HCT116 (cell line): ENCODE data around the gene DNPH1. TPM values are rescaled to one million over a fixed set of nuclear protein-coding genes. Genes with fewer than 3 reads are reported as not detected.

Source experiments
- ATAC-seq: fragments of 200-7000 bp; cut with Tn5 transposase; 2 replicates; pipeline ENCODE4 v1.9.1; 2020; ENCODE audit warnings: mild to moderate bottlenecking, moderate library complexity
- BruUV-seq: library from RNA; stranded (reverse); fragments of 400-500 nt; replicated peaks from 2 replicates; lab custom pipeline; 2021; lab: Mats Ljungman, UMichigan
- CTCF ChIA-PET: fragments of 300-600 bp; sonication (Branson Sonifier 250); formaldehyde crosslinking; loops from one replicate; lab custom pipeline; 2021; ENCODE audit warnings: antibody characterized with exemption; lab: Charles Lee
- POLR2A ChIA-PET: fragments of 300-600, 350-600 bp; sonication (Branson Sonifier 250); formaldehyde crosslinking; loops from one replicate; lab custom pipeline; 2021; ENCODE audit warnings: antibody characterized with exemption; lab: Charles Lee
- RAD21 ChIA-PET, 2 experiments: fragments of 300-600 bp; sonication (Branson Sonifier 250); formaldehyde crosslinking; loops; one replicate each; lab custom pipeline; 2023; ENCODE audit warnings: low total read pairs in 2 of 2; ENCODE audit not compliant: uncharacterized antibody in 2 of 2, unreplicated experiment in 2 of 2, low non-redundant PET in 1 of 2; lab: Charles Lee
- DNase-seq: peaks from one replicate; pipeline ENCODE4 v3.0.0-alpha.2; 2010; ENCODE audit warnings: low read depth, low spot score
- H2AFZ ChIP-seq: fragments of 200-600 bp; shearing (Covaris generic), sonication (generic); 2 replicates; pipeline ENCODE4 v1.6.1; 2017; ENCODE audit warnings: low read depth, mixed run types, mixed read lengths, antibody characterized with exemption, low read length; ENCODE audit not compliant: poor library complexity, severe bottlenecking
- H3K27ac ChIP-seq: 2 replicates; pipeline ENCODE4 v1.5.1; 2012; ENCODE audit warnings: low read depth, low read length
- H3K27me3 ChIP-seq: fragments of 200-600 bp; sonication (generic); 2 replicates; pipeline ENCODE4 v1.6.1; 2016; ENCODE audit warnings: mixed run types, low read length, mixed read lengths; ENCODE audit not compliant: insufficient read depth
- H3K36me3 ChIP-seq, 2 experiments: fragments of 200-500 bp in 1 of 2; fragments of 200-600 bp in 1 of 2; sonication (Bioruptor generic) in 1 of 2; sonication (generic) in 1 of 2; 2 replicates each; pipeline versions ENCODE4 v1.5.1 to v1.6.1; 2014 to 2016; ENCODE audit warnings: low read length in 2 of 2, inconsistent platforms in 1 of 2, mixed read lengths in 1 of 2, mixed run types in 1 of 2; ENCODE audit not compliant: insufficient read depth in 2 of 2, control insufficient read depth in 1 of 2
- H3K4me1 ChIP-seq, 2 experiments: fragments of 200-600 bp in 1 of 2; sonication (generic) in 1 of 2; 2 replicates each; pipeline versions ENCODE4 v1.5.1 to v1.6.1; 2012 to 2017; ENCODE audit warnings: low read length in 2 of 2, inconsistent platforms in 1 of 2, mild to moderate bottlenecking in 1 of 2, mixed read lengths in 1 of 2, mixed run types in 1 of 2, moderate library complexity in 1 of 2; ENCODE audit not compliant: insufficient read depth in 2 of 2, control insufficient read depth in 1 of 2
- H3K4me2 ChIP-seq: fragments of 200-600 bp; sonication (generic); 2 replicates; pipeline ENCODE4 v1.6.1; 2017; ENCODE audit warnings: mixed run types, low read length, mixed read lengths
- H3K4me3 ChIP-seq, 2 experiments: fragments of 200-600 bp in 1 of 2; sonication (generic) in 1 of 2; replicated peaks in 1 of 2; 2 replicates each; pipeline ENCODE4 v1.5.1; 2011 to 2016; ENCODE audit warnings: low read length in 2 of 2, control low read depth in 1 of 2, low read depth in 1 of 2, mild to moderate bottlenecking in 1 of 2, mixed read lengths in 1 of 2, mixed run types in 1 of 2
- H3K79me2 ChIP-seq: fragments of 200-600 bp; sonication (generic); 2 replicates; pipeline ENCODE4 v1.6.1; 2017; ENCODE audit warnings: mild to moderate bottlenecking, mixed run types, low read length, moderate library complexity, mixed read lengths; ENCODE audit not compliant: insufficient read depth
- H3K9ac ChIP-seq: fragments of 200-600 bp; sonication (generic); 2 replicates; pipeline ENCODE4 v1.6.1; 2016; ENCODE audit warnings: low read length, mixed read lengths
- H3K9me2 ChIP-seq: fragments of 200-600 bp; sonication (generic), shearing (Covaris generic); 2 replicates; pipeline ENCODE4 v1.6.1; 2017; ENCODE audit warnings: mixed run types, mild to moderate bottlenecking, moderate library complexity; ENCODE audit not compliant: insufficient read depth
- H3K9me3 ChIP-seq, 2 experiments: fragments of 200-500 bp in 1 of 2; fragments of 200-600 bp in 1 of 2; sonication (Bioruptor generic) in 1 of 2; sonication (generic) in 1 of 2; 2 replicates each; pipeline ENCODE4 v1.6.1; 2014 to 2017; ENCODE audit warnings: low read length in 2 of 2, mixed read lengths in 2 of 2, inconsistent platforms in 1 of 2, low read depth in 1 of 2, mild to moderate bottlenecking in 1 of 2, mixed run types in 1 of 2, moderate library complexity in 1 of 2; ENCODE audit not compliant: control insufficient read depth in 1 of 2, insufficient read depth in 1 of 2
- H4K20me1 ChIP-seq: fragments of 200-600 bp; sonication (generic), shearing (Covaris generic); 2 replicates; pipeline ENCODE4 v1.6.1; 2017; ENCODE audit warnings: mixed run types, mild to moderate bottlenecking, moderate library complexity; ENCODE audit not compliant: insufficient read depth
- ATF3 ChIP-seq: IDR thresholded peaks from 2 replicates; pipeline ENCODE4 v1.6.1; 2012
- CBX3 ChIP-seq: IDR thresholded peaks from 2 replicates; pipeline ENCODE4 v1.6.1; 2012; ENCODE audit warnings: low read depth
- CEBPB ChIP-seq: IDR thresholded peaks from 2 replicates; pipeline ENCODE4 v1.6.1; 2012; ENCODE audit warnings: low read depth
- CTCF ChIP-seq, 3 experiments: fragments of 200-600 bp in 1 of 3; sonication (generic) in 1 of 3; IDR thresholded peaks in 2 of 3; conservative IDR thresholded peaks in 1 of 3; 2 replicates each; pipeline ENCODE4 v1.5.1; 2012 to 2017; ENCODE audit warnings: low read depth in 2 of 3, low read length in 2 of 3, antibody characterized with exemption in 1 of 3, borderline replicate concordance in 1 of 3, control low read depth in 1 of 3, mild to moderate bottlenecking in 1 of 3, mixed read lengths in 1 of 3, mixed run types in 1 of 3, moderate library complexity in 1 of 3; ENCODE audit not compliant: insufficient read depth in 1 of 3
- ELF1 ChIP-seq: IDR thresholded peaks from 2 replicates; pipeline ENCODE4 v1.6.1; 2012; ENCODE audit warnings: low read depth, borderline replicate concordance
- EZH2phosphoT487 ChIP-seq: fragments of 200-600 bp; IDR thresholded peaks from 2 replicates; pipeline ENCODE4 v1.6.1; 2018; ENCODE audit warnings: antibody characterized with exemption, borderline replicate concordance
- FOSL1 ChIP-seq: IDR thresholded peaks from 2 replicates; pipeline ENCODE4 v1.6.1; 2012; ENCODE audit warnings: low read depth
- JUND ChIP-seq: IDR thresholded peaks from 2 replicates; pipeline ENCODE4 v1.6.1; 2012
- MAX ChIP-seq: IDR thresholded peaks from 2 replicates; pipeline ENCODE4 v1.6.1; 2012
- POLR2A ChIP-seq: IDR thresholded peaks from 2 replicates; pipeline ENCODE4 v1.7.0; 2011; ENCODE audit warnings: borderline replicate concordance; ENCODE audit not compliant: insufficient read depth, insufficient read length; ENCODE audit errors: extremely low read depth
- POLR2AphosphoS5 ChIP-seq: IDR thresholded peaks from 2 replicates; pipeline ENCODE4 v1.6.1; 2011; ENCODE audit warnings: mild to moderate bottlenecking, low read depth, low read length, moderate library complexity
- RAD21 ChIP-seq: IDR thresholded peaks from 2 replicates; pipeline ENCODE4 v1.6.1; 2012; ENCODE audit warnings: low read depth, mild to moderate bottlenecking
- SIN3A ChIP-seq: IDR thresholded peaks from 2 replicates; pipeline ENCODE4 v1.6.1; 2012; ENCODE audit warnings: low read depth
- SP1 ChIP-seq: IDR thresholded peaks from 2 replicates; pipeline ENCODE4 v1.6.1; 2012; ENCODE audit warnings: low read depth
- TCF7L2 ChIP-seq: IDR thresholded peaks from 2 replicates; pipeline ENCODE4 v1.7.0; 2011; ENCODE audit warnings: borderline replicate concordance, inconsistent platforms; ENCODE audit not compliant: insufficient read depth, insufficient read length; ENCODE audit errors: extremely low read depth
- ZBTB33 ChIP-seq: IDR thresholded peaks from 2 replicates; pipeline ENCODE4 v1.6.1; 2011; ENCODE audit warnings: mild to moderate bottlenecking, low read length, moderate library complexity; ENCODE audit not compliant: insufficient replicate concordance; ENCODE audit errors: extremely low read depth
- ZNF274 ChIP-seq: fragments of 200-500 bp; sonication (Bioruptor generic); IDR thresholded peaks from 2 replicates; pipeline ENCODE4 v1.6.1; 2014; ENCODE audit warnings: mild to moderate bottlenecking, low read depth, low read length, inconsistent platforms
- intact Hi-C: fragments of 100-400 bp; cut with micrococcal nuclease; formaldehyde crosslinking; loops from 2 replicates; pipeline ENCODE4 v1.10.0; 2022
- total RNA-seq: library from RNA; stranded (reverse); gene quantifications from one replicate; pipeline ENCODE4 v1.2.1, GENCODE V29; 2021; ENCODE audit not compliant: unreplicated experiment

Gene DNPH1
- total RNA-seq, 1 experiment from 2014 or later, result 117 TPM

GRCh38 chr6:43219119-43219518 is 10.2 kb downstream of the DNPH1 start:
- RAD21 ChIA-PET, result no interaction called here
- POLR2A ChIA-PET, result no interaction called here
- TF ChIP-seq ZNF274 (no peak), ELF1 (no peak), ZBTB33 (no peak), FOSL1 (no peak), MAX (no peak), EZH2phosphoT487 (no peak), POLR2AphosphoS5 (no peak), POLR2A (no peak), CEBPB (no peak), ATF3 (no peak), SIN3A (no peak), SP1 (no peak), TCF7L2 (no peak), CBX3 (no peak), JUND (no peak), RAD21 (no peak), CTCF (IDR thresholded peaks at IDR 0.05 in 2 of 3, conservative IDR thresholded peaks at IDR 0.05 in 1 of 3; ENCODE audit: borderline replicate concordance in 1 of 3, insufficient read depth in 1 of 3, low read depth in 2 of 3, low read length in 2 of 3) (no peak)
- ATAC-seq, result no peak
- intact Hi-C loops, result no loop called here
- H3K27me3 ChIP-seq, result no peaks in the 10 kb centered on the region
- H3K9me2 ChIP-seq, result no peaks in the 10 kb centered on the region
- H3K79me2 ChIP-seq, result no peaks in the 10 kb centered on the region
- no peak overlapping the region for H3K9ac ChIP-seq
- H3K27ac ChIP-seq, result no peak overlapping the region
- no TSS peak for BruUV-seq
- H2AFZ ChIP-seq, result no peak overlapping the region
- H3K4me3 ChIP-seq, result no peak overlapping the region
- no peak overlapping the region for H3K4me2 ChIP-seq
- DNase-seq, result no peak
- CTCF ChIA-PET, result no interaction called here
- H3K36me3 ChIP-seq, result peaks cover 0 to 3% of the 10 kb centered on the region in 2 experiments; a peak in 1 of 4 replicates
- no peaks in the 10 kb centered on the region for H3K9me3 ChIP-seq
- no peaks in the 10 kb centered on the region for H4K20me1 ChIP-seq
- no peaks in the 10 kb centered on the region for H3K4me1 ChIP-seq
